Cardiac fibroblast (primary cell): Measurements from ENCODE around the gene SNX5.

Source experiments
- DNase-seq, 2 donors: peaks; one replicate each; pipeline versions ENCODE4 v3.0.0 to v3.0.0-alpha.2; 2010; ENCODE audit warnings: low read depth in 2 of 2
- H3K4me3 ChIP-seq, 2 donors: replicated peaks in 1 of 2; 1 replicate in 1 of 2; 2 replicates in 1 of 2; pipeline ENCODE4 v1.5.1; 2011; ENCODE audit warnings: low read depth in 2 of 2, low read length in 2 of 2, mild to moderate bottlenecking in 2 of 2, moderate library complexity in 1 of 2
- TF ChIP-seq, protein P1 (sequence below): IDR thresholded peaks from one replicate; pipeline ENCODE4 v1.5.1; 2011; ENCODE audit warnings: low read depth, mild to moderate bottlenecking, low read length, inconsistent platforms

Gene SNX5

DNA sequence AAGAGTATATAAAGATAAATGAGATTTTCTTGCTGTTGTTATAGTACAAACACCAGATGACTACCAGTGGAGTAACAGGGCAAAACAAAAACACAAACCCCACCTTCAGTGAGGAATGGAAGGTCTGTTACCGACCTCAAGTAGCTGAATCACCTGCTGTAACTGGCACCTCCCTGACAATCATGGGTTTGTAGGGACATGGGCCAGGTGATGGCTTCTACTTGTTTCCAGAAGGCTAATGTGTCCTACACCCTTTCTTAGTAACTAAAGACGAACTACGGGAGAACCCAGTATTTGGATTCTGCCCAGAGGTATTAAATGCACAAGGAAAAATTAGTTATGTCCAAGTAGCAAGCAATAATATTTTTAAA, 26.8 kb downstream of the SNX5 start:
- TF ChIP-seq, protein P1, sequence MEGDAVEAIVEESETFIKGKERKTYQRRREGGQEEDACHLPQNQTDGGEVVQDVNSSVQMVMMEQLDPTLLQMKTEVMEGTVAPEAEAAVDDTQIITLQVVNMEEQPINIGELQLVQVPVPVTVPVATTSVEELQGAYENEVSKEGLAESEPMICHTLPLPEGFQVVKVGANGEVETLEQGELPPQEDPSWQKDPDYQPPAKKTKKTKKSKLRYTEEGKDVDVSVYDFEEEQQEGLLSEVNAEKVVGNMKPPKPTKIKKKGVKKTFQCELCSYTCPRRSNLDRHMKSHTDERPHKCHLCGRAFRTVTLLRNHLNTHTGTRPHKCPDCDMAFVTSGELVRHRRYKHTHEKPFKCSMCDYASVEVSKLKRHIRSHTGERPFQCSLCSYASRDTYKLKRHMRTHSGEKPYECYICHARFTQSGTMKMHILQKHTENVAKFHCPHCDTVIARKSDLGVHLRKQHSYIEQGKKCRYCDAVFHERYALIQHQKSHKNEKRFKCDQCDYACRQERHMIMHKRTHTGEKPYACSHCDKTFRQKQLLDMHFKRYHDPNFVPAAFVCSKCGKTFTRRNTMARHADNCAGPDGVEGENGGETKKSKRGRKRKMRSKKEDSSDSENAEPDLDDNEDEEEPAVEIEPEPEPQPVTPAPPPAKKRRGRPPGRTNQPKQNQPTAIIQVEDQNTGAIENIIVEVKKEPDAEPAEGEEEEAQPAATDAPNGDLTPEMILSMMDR = no peak
- no peak for DNase-seq
- no peak overlapping the region for H3K4me3 ChIP-seq

GRCh38 chr20:17941087-17941825, 27.3 kb downstream of the SNX5 start:
- TF ChIP-seq, protein P1 = no peak
- no peak overlapping the region for H3K4me3 ChIP-seq
- DNase-seq = no peak

DNA sequence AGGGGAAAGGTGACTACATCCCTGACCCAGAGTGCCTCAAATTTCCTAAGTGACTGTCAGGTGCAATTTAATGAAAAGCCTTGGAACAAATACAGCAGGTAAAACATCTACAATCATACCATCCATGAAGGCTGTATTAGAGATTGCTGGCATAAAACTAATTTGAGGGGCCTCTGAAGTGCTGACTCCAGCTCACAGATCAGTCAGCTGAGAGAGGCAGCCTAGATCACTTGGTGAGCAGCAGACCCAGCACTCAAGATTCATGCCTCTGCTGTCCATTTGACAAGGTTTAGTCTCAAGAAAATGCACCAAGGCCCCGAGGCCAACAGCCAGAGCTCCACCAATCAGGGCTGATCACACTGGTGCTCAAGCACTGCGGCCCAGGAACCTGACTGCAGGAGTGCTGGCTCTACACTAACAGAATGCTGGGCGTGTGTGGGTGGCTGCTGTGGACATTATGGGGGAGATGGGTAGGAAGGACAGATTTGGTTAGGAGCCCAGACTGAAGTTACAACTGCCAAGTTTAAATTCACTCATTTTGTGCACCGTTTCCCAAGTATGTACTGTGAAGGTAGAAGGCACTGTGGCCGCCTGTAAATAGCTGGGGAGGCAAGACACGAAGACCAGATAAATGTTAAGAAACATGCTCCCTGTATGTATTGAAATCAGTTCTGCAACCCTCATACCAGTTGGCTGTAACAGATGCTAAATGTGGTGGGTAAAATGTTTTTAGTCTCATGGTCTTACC, 28.2 kb downstream of the SNX5 start:
- TF ChIP-seq, protein P1 = no peak
- H3K4me3 ChIP-seq = no peak overlapping the region
- DNase-seq = peak in 1 of 2 donors; percentile 19

DNA sequence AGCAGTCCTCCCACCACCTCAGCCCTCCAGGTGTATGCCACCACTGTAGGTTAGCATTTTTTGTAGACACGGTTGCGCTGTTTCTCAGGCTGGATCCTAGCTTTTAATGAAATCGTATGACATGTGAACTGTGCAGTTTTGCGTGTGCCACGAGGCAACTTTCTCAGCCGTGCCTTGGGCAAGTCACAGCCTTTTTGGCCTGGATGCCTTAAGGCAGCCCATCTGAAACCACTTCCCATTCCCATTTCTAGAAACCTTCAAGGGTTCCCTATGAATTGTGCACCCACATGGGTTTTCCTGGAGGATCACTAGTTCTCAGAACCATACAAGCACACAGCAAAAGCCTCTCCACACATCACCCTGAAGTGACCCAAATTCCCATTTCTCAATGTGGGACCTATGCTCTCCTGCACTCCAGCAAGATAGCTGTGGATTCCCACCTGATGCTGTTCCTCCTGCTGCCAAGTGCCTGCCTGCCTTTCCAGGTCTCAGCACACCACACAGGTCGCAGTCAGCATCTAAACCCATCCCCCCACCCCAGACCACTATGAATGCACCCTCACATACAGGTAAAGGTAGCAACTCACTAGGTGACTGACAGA, 28.9 kb downstream of the SNX5 start:
- TF ChIP-seq, protein P1 = no peak
- DNase-seq = no peak
- H3K4me3 ChIP-seq = no peak overlapping the region

GRCh38 chr20:17938871-17939619, 29.5 kb downstream of the SNX5 start:
- H3K4me3 ChIP-seq = no peak overlapping the region
- peak; percentile 65 to 79 for DNase-seq
- TF ChIP-seq, protein P1 = peak; percentile 99
